Tibial nerve (tissue), 4 donors: ENCODE measurements around the gene NEU2. TPM values are rescaled to one million over a fixed set of nuclear protein-coding genes. Genes with fewer than 3 reads are reported as not detected.

ENCODE experiments used
- DNase-seq, 2 donors: peaks; one replicate each; pipeline ENCODE4 v3.0.0-alpha.2; 2019; ENCODE audit warnings: low spot score in 2 of 2
- H3K27ac ChIP-seq, 4 donors: fragments of 200-600 bp; sonication (generic) in 3 of 4; one replicate each; pipeline ENCODE4 v1.5.1; 2017 to 2019; ENCODE audit warnings: mild to moderate bottlenecking in 1 of 4
- H3K27me3 ChIP-seq, 2 donors: fragments of 200-600 bp; sonication (generic) in 1 of 2; one replicate each; pipeline versions ENCODE4 v1.5.1 to v1.6.0; 2017 to 2019
- H3K36me3 ChIP-seq, 3 donors: fragments of 200-600 bp; sonication (generic); one replicate each; pipeline ENCODE4 v1.5.1; 2018 to 2019
- H3K4me1 ChIP-seq, 4 donors: fragments of 200-600 bp; sonication (generic) in 3 of 4; one replicate each; pipeline ENCODE4 v1.5.1; 2017 to 2019
- H3K4me3 ChIP-seq, 4 donors: fragments of 200-600 bp; sonication (generic) in 3 of 4; one replicate each; pipeline ENCODE4 v1.5.1; 2017 to 2019; ENCODE audit warnings: mild to moderate bottlenecking in 1 of 4, moderate library complexity in 1 of 4
- H3K9me3 ChIP-seq, 4 donors: fragments of 200-600 bp; sonication (generic) in 3 of 4; one replicate each; pipeline ENCODE4 v1.5.1; 2017 to 2019
- EP300 ChIP-seq, 2 donors: sonication (generic); formaldehyde crosslinking; IDR thresholded peaks; one replicate each; pipeline ENCODE4 v1.6.1; 2017; ENCODE audit warnings: antibody characterized with exemption in 2 of 2, mild to moderate bottlenecking in 1 of 2
- POLR2A ChIP-seq, 2 donors: fragments of 450-650 bp; IDR thresholded peaks; one replicate each; pipeline ENCODE4 v1.6.1; 2017; ENCODE audit warnings: antibody characterized with exemption in 2 of 2, mild to moderate bottlenecking in 2 of 2, moderate library complexity in 2 of 2
- WGBS, 2 donors: methylation state at CpG; one replicate each; pipeline ENCODE4 v1.1.5; 2018; 5-methylcytosine and 5-hydroxymethylcytosine counted together
- total RNA-seq, 4 donors: library from RNA; depleted of rRNA; stranded (reverse); fragments of >200 nt; gene quantifications; one replicate each; pipeline ENCODE4 v1.1.0, GENCODE V29; 2016
- TF ChIP-seq, protein P1 (sequence below), 5 experiments: fragments of 200-600 bp in 3 of 5; fragments of 450-650 bp in 2 of 5; sonication (generic) in 3 of 5; IDR thresholded peaks; one replicate each; pipeline ENCODE4 v1.5.1; 2016 to 2019; ENCODE audit warnings: antibody characterized with exemption in 5 of 5, mild to moderate bottlenecking in 3 of 5, moderate library complexity in 2 of 5

NEU2 gene
- total RNA-seq, 4 donors from 2014 or later = not detected

DNA sequence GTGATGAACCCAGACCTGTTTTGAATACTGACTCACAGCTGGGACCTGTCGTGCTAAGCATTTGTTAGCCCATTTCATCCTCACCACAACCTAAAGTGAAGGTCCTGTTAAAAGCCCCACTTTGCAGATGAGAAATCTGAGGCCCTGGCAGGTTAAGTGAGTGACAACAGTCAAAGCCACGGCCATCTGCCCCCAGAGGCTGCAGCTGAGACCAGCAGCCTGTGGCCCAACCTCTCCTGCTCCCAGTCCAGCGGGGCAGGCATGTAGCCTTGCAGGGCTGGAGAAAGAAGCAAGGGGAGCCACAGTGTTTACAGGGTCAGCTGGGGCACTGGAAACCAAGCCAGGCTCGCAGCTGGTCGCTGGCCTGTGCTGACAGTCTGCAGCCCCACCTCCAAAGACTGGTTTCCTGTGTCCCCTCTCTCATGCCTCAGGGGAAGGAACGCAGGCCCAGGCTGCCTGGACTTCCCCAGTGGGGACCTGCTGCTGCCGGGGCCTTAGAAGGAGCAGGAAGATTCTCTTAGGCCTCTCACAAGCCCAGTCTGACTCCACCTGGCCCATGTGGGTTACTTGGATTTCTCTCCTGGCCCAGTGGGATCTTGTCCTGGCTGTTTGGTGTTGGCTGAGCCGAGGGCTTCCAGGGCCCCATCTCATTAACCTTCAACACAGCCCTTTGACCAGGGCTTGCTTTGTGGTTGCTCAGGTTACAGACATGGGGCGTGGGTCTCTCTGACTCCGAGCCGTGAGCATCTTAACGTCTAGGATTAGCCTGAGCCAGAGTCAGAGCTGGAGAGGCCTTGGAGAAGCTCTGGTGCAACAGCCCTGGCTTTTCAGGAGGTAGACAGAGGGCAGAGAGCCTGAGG lies 29.3 kb downstream of the NEU2 start:
- WGBS, 2 donors = 39 to 44% methylated on average over 8 to 12 of the region's 12 CpGs
- no peaks in the 10 kb centered on the region for H3K36me3 ChIP-seq
- no peaks in the 10 kb centered on the region for H3K9me3 ChIP-seq
- H3K27ac ChIP-seq = peak overlapping the region in 3 of 4 donors; percentile 77 to 84 (median 79)
- H3K4me1 ChIP-seq = peaks cover 0 to 51% (median 17%) of the 10 kb centered on the region in 4 donors
- no peak for DNase-seq
- H3K27me3 ChIP-seq = no peaks in the 10 kb centered on the region
- peak overlapping the region; percentile 3 to 53 (median 30) for H3K4me3 ChIP-seq
- TF ChIP-seq, protein P1, sequence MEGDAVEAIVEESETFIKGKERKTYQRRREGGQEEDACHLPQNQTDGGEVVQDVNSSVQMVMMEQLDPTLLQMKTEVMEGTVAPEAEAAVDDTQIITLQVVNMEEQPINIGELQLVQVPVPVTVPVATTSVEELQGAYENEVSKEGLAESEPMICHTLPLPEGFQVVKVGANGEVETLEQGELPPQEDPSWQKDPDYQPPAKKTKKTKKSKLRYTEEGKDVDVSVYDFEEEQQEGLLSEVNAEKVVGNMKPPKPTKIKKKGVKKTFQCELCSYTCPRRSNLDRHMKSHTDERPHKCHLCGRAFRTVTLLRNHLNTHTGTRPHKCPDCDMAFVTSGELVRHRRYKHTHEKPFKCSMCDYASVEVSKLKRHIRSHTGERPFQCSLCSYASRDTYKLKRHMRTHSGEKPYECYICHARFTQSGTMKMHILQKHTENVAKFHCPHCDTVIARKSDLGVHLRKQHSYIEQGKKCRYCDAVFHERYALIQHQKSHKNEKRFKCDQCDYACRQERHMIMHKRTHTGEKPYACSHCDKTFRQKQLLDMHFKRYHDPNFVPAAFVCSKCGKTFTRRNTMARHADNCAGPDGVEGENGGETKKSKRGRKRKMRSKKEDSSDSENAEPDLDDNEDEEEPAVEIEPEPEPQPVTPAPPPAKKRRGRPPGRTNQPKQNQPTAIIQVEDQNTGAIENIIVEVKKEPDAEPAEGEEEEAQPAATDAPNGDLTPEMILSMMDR (IDR thresholded peaks at IDR 0.05) = peak in 1 of 5 experiments; percentile 10
- no peak for TF ChIP-seq POLR2A (IDR thresholded peaks at IDR 0.05)
- no peak for TF ChIP-seq EP300 (IDR thresholded peaks at IDR 0.05)

DNA sequence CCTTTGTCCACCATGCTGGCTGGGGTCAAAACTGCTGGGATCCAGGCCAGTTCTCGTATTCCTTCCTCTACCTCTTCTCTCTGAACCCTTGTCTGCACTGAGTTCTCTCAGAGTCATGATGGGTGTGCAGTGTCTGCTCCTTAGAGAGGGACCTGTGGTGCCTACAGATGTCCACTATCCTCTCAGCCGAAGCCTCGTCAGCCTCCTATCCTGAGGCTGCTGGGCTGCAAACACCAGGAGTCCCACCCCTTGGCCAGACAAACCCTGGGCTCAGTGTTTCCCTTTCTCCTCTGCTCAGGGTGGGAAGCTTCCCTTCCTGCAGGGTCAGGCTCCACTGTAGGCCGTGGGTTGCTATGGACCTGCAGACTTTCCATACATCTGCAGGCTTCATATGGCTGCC lies 30.0 kb downstream of the NEU2 start:
- peak overlapping the region in 3 of 4 donors; percentile 77 to 84 (median 79) for H3K27ac ChIP-seq
- DNase-seq = no peak
- peak overlapping the region in 2 of 4 donors; percentile 51 to 53 for H3K4me3 ChIP-seq
- no peaks in the 10 kb centered on the region for H3K9me3 ChIP-seq
- whole genome bisulfite sequencing, 2 donors = 57 to 72% methylated on average over 4 of the region's 4 CpGs
- H3K4me1 ChIP-seq = peaks cover 0 to 51% (median 20%) of the 10 kb centered on the region in 4 donors
- H3K27me3 ChIP-seq = no peaks in the 10 kb centered on the region
- no peak for TF ChIP-seq POLR2A (IDR thresholded peaks at IDR 0.05)
- TF ChIP-seq, protein P1 (IDR thresholded peaks at IDR 0.05) = no peak
- no peak for TF ChIP-seq EP300 (IDR thresholded peaks at IDR 0.05)
- H3K36me3 ChIP-seq = no peaks in the 10 kb centered on the region

DNA sequence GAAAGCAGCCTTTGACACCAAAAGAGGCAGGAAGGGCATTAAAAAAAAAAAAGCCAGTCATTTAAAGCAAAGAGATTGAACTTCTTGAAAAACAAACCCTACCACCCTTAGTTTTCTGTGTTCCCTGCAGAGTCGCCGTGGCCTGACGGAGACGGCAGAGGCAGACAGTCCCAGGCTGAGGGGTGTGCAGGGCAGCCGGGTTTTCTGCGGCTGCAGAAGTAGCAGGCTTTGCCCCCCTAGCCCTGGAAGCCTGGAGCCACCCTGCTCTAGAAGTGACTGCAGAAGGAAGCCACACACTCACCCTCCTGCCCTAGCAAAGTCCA lies 30.4 kb downstream of the NEU2 start:
- Histone ChIP-seq H3K4me3 (peak overlapping the region in 2 of 4 donors; percentile 51 to 53), H3K27me3 (no peaks in the 10 kb centered on the region), H3K36me3 (no peaks in the 10 kb centered on the region), H3K27ac (peak overlapping the region in 3 of 4 donors; percentile 13 to 84 (median 77)), H3K9me3 (no peaks in the 10 kb centered on the region), H3K4me1 (peaks cover 0 to 51% (median 20%) of the 10 kb centered on the region in 4 donors)
- TF ChIP-seq POLR2A (IDR thresholded peaks at IDR 0.05) (no peak), EP300 (IDR thresholded peaks at IDR 0.05) (no peak)
- TF ChIP-seq, protein P1 (IDR thresholded peaks at IDR 0.05) = no peak
- DNase-seq = no peak
- WGBS, 2 donors = 73 to 87% methylated on average over 6 of the region's 6 CpGs

DNA sequence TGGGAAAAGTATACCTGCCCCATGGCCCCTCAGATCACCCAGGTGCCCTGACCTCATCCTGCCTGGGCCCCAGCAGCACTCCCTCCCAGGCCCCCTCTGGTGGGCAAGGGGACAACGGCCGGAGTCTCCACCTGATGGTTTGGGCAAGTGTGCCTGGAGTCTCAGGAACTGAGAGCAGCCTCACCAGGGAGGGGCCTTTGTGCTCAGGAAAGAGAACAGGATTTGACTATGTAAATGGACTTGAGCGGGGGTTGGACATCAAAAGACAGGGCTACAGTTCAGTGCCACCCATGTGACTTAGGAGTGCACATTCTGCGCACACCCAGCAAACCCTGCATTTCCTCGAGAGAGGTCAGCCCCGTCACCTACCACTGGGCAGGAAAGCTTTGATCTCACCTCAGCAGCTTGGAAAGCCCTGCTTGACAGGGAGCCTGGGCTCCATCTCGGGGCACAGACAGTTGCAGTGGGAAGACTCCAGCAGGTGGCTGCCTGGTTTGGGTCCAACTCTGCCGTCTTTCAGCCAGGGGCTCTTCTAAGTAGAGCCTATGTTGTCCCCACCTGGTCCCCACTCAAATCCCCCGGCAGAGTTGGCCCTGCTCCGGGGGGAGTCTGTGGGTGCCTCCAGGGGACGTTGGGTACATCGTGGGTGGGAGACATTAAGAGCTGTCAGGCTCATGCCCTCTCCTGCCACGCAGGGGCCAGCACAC lies 30.9 kb downstream of the NEU2 start:
- no peaks in the 10 kb centered on the region for H3K36me3 ChIP-seq
- H3K27ac ChIP-seq = peak overlapping the region in 2 of 4 donors; percentile 77 to 84
- WGBS, 2 donors = 74 to 85% methylated on average over 13 of the region's 13 CpGs
- no peaks in the 10 kb centered on the region for H3K9me3 ChIP-seq
- peak overlapping the region in 2 of 4 donors; percentile 51 to 53 for H3K4me3 ChIP-seq
- H3K27me3 ChIP-seq = no peaks in the 10 kb centered on the region
- TF ChIP-seq POLR2A (IDR thresholded peaks at IDR 0.05) (no peak), EP300 (IDR thresholded peaks at IDR 0.05) (peak in 1 of 2 donors; percentile 9)
- TF ChIP-seq, protein P1 (IDR thresholded peaks at IDR 0.05) = no peak
- H3K4me1 ChIP-seq = peaks cover 0 to 51% (median 20%) of the 10 kb centered on the region in 4 donors
- no peak for DNase-seq
